IPS-20b (cell line): ENCODE measurements around the gene CCL3.

Source experiments
- H3K27ac ChIP-seq: one replicate; pipeline ENCODE4 v1.5.1; 2013; ENCODE audit warnings: low read length
- H3K27me3 ChIP-seq: 2 replicates; pipeline ENCODE4 v1.6.1; 2013; ENCODE audit warnings: mild to moderate bottlenecking, low read length, inconsistent platforms; ENCODE audit not compliant: insufficient read depth
- H3K36me3 ChIP-seq: 2 replicates; pipeline ENCODE4 v1.6.1; 2013; ENCODE audit warnings: low read depth, mild to moderate bottlenecking, inconsistent platforms, low read length, moderate library complexity; ENCODE audit not compliant: insufficient read depth
- H3K4me1 ChIP-seq: 2 replicates; pipeline ENCODE4 v1.6.1; 2013; ENCODE audit warnings: mild to moderate bottlenecking, control low read depth, inconsistent platforms, low read length, moderate library complexity; ENCODE audit not compliant: insufficient read depth
- H3K4me3 ChIP-seq: 2 replicates; pipeline ENCODE4 v1.5.1; 2013; ENCODE audit warnings: mild to moderate bottlenecking, low read length, inconsistent platforms
- H3K9ac ChIP-seq: 2 replicates; pipeline ENCODE4 v1.6.1; 2013; ENCODE audit warnings: low read depth, mild to moderate bottlenecking, inconsistent platforms, low read length, moderate library complexity
- H3K9me3 ChIP-seq: 2 replicates; pipeline ENCODE4 v1.6.1; 2013; ENCODE audit warnings: mild to moderate bottlenecking, low read depth, low read length, inconsistent platforms; ENCODE audit not compliant: insufficient read depth

The CCL3 gene

DNA sequence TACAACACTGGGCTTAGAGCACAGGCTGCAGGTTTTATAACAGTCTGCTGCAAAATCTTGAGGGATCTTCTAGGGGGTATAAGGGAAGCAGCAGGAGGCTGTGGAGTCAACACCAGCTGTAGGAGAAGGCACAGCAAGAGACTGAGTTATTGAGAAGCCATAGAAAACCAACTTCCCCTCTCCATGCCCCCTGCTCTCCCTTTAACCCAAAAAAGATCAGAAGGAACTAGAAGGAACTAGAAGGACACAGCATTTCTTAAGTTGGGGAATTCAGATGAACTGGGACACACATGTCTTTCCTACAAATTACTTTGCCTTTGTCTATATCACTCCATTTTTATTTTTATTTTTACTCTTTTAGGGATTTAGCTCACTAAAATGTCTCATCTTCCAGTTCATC lies 32.0 kb downstream of the CCL3 start:
- Histone ChIP-seq H3K4me3 (no peak overlapping the region), H3K36me3 (no peaks in the 10 kb centered on the region), H3K9me3 (no peaks in the 10 kb centered on the region), H3K27ac (no peak overlapping the region), H3K4me1 (no peaks in the 10 kb centered on the region), H3K9ac (no peak overlapping the region), H3K27me3 (no peaks in the 10 kb centered on the region)

DNA sequence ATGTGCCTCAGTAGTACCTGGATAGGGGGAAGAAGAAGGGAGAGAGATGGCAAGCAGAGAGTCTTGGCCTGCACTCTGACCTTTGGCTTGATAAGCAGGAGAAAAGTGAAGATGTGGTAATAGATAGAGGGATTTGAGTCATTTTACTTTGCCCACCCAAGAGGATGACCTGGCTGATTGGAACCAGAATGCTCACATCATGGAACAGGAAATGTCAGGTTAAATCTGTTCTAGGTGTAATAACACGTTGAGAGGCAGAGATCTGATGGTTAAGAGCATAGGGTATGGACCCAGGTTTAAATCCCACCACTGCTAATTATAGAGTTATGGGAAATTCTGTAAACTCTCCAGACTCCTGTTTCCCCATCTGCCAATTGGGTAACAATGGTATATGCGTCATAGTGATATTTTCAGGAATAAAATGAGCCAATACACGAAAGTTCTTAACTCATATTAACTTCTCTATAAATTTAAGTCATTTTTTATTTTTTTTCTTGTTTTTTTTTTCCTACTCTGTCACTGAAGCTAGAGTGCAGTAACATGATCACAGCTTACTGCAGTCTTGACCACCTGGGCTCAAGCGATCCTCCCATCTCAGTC lies 33.9 kb downstream of the CCL3 start:
- Histone ChIP-seq H3K4me3 (no peak overlapping the region), H3K27me3 (no peaks in the 10 kb centered on the region), H3K9ac (no peak overlapping the region), H3K9me3 (no peaks in the 10 kb centered on the region), H3K36me3 (no peaks in the 10 kb centered on the region), H3K4me1 (no peaks in the 10 kb centered on the region), H3K27ac (no peak overlapping the region)

DNA sequence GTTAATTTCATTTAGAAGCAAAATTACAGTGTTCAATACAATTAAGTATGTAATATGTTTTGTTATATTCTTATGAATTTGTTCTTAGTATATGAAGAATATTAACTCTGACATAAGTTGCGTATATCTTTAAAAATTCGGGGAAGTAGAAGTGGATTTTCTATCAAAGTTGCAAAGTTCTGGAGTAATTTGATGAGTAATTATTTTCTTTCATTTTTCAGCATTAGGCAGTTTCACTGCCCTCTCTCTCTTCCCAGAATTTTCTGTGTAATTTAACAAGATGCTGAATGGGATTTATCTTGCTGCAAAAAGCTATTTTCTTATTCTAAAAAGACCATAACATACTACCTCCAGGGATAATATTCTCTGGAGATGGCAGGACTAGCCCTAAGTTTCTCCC lies 34.8 kb downstream of the CCL3 start:
- no peaks in the 10 kb centered on the region for H3K27me3 ChIP-seq
- no peaks in the 10 kb centered on the region for H3K36me3 ChIP-seq
- no peak overlapping the region for H3K4me3 ChIP-seq
- no peak overlapping the region for H3K27ac ChIP-seq
- no peaks in the 10 kb centered on the region for H3K4me1 ChIP-seq
- H3K9ac ChIP-seq, result no peak overlapping the region
- peaks cover 3% of the 10 kb centered on the region; the same call in 1 of the 2 replicates for H3K9me3 ChIP-seq

DNA sequence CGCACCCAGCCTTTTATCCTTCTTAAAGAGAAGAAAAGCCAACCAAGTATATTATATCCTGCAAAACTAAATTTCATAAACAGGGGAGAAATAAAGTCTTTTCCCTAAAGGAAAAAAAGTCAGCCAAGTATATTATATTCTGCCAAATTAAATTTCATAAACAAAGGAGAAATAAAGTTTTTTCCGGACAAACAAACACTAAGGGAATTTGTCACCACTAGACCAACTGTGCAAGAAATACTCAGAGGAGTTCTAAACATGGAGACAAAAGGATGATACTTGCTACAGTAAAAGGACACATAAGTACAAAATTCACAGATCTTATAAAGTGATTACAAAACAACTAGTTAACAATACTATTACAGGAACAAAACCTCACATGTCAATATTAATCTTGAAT lies 40.3 kb downstream of the CCL3 start:
- Histone ChIP-seq H3K9me3 (peaks cover 16% of the 10 kb centered on the region; the same call in 1 of the 2 replicates), H3K9ac (no peak overlapping the region), H3K36me3 (no peaks in the 10 kb centered on the region), H3K4me3 (no peak overlapping the region), H3K27me3 (no peaks in the 10 kb centered on the region), H3K4me1 (no peaks in the 10 kb centered on the region), H3K27ac (no peak overlapping the region)

DNA sequence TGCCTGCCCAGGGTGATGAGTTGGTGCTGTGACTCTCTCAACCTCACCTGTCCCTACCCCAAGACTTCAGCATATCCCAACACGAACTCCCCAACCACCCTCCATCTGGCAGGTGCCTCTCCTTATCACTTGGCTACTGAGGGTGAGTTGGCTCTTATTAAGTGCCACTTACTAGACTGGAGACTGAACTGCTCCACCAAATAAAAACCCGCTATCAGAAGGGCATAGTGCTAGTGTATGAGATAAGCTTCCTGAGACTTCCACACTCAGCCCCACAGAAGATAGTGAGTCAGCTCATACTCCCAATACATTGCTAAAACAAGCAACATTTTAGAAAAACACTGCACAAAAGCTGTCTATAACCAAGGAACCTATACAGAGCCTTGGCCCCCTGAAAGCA lies 41.9 kb downstream of the CCL3 start:
- H3K27me3 ChIP-seq, result no peaks in the 10 kb centered on the region
- no peaks in the 10 kb centered on the region for H3K36me3 ChIP-seq
- peaks cover 16% of the 10 kb centered on the region; the same call in 1 of the 2 replicates for H3K9me3 ChIP-seq
- H3K27ac ChIP-seq, result no peak overlapping the region
- H3K9ac ChIP-seq, result no peak overlapping the region
- H3K4me1 ChIP-seq, result no peaks in the 10 kb centered on the region
- no peak overlapping the region for H3K4me3 ChIP-seq
